HG03025 (cell line): ENCODE measurements around the gene EMD.
A peak's percentile ranks its signal among the peaks of the same experiment; 100 is the strongest.
"Not testable (repeated sequence)": the region's sequence is repeated elsewhere in the genome, so short reads cannot be mapped to it uniquely, and the experiment has no call there.

Experiments used
- ATAC-seq: cut with Tn5 transposase; IDR thresholded peaks from one replicate; pipeline ENCODE4 v1.9.1; 2021; ENCODE audit warnings: mild to moderate bottlenecking, moderate library complexity; ENCODE audit not compliant: unreplicated experiment, low FRiP score

The EMD gene

DNA sequence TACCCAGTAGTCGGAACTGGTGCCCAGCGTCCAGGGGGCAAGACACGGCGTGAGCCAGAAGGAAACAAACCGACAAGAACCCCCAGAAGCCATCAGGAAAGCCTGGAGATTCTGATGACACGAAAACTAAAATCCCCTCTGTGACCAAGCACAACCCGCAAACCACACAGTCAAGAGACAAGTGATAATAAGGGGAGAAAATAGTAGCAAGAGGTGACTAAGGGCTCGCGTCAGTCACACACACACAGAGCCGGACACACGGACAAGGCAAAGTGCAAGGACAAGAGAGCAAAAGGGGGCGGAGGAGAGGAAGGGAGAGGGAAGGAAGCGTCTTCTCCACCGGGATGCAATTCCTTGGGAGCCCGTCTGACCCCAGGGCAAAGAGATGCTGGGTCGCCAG lies 9.6 kb downstream of the EMD start:
- not testable (repeated sequence) for ATAC-seq

DNA sequence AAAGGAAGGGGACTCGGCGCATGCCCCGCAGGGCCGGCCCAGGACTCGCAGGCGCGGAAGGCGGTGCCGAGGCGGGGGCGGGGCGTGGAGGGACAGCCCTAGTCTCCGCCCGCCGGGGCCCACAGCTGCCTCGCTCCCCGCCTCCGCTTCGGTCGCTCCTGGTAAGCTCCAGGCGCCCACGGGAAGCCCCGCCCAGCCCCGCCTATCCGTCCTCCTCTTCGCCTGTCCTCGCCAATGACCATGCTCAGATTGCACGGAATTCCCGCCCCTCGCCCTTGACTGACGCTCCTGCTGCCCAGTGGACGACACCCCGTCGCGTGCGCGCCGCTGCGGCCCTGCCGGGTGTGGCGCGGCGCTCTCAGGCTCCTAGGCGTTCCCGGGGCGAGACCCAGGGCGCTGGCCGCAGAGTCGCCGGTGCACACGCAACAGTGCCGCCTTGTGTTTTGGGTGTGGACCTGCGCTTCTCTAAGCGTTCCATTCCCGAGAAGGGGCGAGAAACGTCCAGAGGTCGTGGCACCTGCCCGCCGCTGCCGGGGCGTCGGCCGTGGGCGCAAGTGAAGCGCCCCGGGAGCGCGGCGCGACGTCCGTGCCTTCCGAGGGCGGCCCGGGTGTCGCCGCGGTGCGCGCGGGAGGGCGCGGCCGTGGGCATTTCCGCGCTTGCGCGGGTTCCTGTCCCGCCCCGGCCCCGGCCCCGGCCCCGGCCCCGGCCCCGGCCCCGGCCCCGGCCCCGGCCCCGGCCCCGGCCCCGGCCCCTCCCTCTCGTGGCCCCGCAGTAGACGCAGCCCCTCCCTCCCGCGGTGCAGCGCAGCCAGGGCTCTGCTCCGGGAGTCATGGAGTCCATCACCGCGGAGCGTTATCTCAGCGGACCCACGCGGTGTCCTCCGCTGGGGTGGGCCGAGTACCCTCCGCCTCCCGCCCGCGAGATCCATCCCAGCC lies 11.0 kb downstream of the EMD start:
- peak; percentile 53 for ATAC-seq

DNA sequence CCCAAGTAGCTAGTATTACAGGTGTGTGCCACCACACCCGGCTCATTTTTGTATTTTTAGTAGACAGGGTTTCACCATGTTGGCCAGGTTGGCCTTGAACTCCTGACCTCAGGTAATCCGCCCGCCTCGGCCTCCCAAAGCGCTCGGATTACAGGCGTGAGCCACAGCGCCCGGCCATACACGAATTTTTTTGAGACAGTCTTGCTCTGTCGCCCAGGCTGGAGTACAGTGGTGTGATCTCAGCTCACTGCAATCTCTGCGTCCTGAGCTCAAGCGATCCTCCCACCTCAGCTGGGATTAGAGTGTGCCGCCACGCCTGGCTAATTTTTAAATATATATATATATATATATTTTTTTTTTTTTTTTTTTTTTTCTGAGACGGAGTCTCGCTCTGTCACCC lies 17.3 kb downstream of the EMD start:
- ATAC-seq, result not testable (repeated sequence)

DNA sequence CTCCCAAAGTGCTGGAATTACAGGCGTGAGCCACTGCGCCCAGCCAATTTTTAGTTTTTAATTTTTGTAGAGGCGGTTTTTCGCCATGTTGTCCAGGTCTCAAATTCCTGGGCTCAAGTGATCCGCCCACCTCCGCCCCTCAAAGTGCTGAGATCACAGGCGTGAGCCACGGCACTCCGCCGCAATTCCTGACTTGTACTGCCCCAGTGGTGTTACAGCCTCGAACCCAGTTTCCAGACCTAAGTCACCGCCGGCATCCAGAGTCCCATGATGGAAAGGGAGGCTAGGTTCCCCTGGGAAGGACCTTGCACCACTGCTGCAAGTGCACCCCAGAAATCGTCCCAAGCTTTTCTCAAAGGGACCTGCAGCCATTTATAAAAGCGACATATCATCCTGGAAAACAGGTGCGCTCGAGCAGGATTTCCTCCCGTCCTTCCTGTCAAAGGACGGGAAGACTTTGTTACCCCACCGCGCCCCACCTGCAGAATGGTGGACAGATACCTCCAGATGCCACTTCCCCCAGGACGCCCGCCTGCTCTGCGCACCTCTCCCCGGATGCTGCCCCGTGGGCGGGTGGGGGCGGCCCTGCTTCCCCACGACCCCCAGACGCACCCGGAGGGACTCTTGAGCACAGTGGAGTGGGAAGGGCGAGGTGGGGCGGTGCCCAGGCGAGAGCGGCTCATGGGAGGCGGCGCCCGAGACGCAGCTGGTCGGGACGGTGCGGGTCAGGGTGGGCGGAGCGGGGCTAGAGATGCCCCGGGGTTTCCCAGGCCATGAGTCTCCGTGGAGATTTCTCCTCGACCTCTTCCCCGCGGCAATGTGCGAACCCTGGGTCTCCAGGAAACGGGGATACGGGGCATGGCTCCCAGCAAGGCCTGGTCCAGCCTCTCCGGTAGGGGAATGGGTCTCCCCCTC lies 18.1 kb downstream of the EMD start:
- ATAC-seq, result peak; percentile 32

DNA sequence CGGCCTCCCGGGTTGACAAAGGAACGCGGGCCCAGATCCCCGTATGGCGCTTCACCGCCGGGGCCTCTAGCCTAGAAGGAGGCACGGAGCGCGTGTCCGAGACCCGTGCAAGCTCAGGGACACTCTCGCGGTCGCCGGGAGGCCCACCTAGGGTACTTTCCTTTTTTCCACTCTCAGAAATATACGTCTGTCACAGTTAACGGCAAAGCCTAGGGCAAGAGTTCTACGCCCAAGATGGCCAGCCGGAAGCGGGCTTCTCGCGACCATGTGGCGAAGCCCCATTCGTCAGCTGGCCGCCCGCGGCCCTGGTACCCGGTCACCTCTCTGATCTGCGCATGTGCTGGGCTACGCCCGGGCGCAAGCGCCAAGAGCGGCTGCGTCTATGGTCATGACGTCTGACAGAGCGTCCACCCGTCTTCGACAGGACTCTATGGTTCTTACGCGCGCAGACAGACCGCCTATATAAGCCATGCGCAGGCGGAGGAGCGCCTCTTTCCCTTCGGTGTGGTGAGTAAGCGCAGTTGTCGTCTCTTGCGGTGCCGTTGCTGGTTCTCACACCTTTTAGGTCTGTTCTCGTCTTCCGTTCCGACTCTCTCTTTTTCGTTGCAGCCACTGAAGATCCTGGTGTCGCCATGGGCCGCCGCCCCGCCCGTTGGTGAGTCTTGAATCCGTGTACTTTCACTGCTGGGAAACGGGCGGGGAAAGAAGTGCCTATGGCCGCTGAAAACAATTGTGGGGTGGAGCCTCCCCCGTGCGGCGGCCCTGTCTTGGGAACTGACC lies 19.0 kb downstream of the EMD start, which contains the start of gene RPL10:
Gene RPL10 (plus strand): TSS at position 490 of the 780 bp plus-strand sequence. CDS start 143 bp downstream, at position 633.
- ATAC-seq, result peak; percentile 73

DNA sequence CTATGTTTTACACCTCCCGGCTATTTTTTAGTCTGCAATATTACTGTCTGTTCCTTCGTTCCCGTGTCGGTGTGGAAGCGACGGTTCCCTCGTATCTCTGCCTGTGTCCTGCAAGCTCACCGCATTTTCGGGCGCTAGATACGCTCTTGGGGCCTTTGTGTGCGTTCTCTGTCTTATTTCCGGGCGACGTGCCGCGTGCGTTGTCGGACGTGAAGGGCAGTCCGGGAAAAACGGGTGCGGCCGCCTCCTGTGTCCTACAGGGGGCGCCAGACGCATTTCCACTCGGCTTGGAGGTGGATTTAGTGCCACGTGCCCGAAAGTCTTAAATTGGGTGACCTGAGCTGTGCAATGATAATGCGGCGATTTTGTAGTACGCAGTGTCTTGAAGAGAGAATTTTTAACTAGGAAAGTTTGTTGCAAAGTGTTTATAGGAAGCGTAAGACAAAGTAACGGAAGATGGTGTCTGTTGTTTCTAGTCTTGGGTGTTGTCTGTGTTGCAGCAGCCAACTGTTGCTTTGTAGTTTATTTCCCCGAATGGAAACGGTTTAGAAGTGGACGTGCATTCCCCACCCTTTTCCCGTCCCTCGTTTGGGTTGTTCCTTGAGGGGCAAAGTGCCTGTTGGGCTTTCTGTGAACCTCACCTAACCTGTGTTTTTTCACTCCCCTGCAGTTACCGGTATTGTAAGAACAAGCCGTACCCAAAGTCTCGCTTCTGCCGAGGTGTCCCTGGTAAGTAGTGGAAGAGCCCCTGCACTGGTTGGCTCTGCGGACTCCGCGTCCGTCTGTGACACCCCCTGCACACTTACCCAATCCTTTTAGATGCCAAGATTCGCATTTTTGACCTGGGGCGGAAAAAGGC lies 19.8 kb downstream of the EMD start:
- ATAC-seq, result peak; percentile 35

DNA sequence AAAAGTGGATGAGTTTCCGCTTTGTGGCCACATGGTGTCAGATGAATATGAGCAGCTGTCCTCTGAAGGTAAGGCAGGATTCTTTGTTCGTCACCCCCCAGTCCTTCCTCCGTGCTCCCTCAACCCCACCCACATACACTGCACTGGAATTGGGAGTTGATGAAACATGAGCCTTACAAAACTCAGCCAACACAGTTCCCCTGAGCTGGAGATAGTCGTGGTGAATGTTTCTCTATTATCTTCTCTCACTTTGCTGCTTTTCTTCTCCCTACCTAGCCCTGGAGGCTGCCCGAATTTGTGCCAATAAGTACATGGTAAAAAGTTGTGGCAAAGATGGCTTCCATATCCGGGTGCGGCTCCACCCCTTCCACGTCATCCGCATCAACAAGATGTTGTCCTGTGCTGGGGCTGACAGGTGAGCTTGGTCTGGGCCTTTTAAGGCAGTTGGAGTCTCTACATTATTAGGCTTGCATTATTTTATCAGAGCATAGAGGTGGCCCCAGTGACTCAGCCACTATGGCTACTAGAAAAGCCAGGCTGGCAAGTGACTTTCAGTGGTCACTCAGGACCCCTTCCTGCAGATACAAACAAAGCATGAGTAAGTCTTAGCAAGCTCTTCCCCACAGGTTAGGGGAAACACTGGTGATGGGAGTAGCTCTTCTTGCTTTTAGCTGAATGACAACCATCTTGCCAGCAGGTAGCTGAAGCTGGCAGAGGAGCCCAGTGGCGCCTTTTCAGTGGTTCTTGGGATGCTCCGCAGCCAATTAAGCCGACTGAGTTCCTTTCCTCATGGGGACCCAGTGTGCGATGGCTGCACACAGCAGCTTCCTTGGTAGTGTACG lies 20.7 kb downstream of the EMD start:
- no peak for ATAC-seq

DNA sequence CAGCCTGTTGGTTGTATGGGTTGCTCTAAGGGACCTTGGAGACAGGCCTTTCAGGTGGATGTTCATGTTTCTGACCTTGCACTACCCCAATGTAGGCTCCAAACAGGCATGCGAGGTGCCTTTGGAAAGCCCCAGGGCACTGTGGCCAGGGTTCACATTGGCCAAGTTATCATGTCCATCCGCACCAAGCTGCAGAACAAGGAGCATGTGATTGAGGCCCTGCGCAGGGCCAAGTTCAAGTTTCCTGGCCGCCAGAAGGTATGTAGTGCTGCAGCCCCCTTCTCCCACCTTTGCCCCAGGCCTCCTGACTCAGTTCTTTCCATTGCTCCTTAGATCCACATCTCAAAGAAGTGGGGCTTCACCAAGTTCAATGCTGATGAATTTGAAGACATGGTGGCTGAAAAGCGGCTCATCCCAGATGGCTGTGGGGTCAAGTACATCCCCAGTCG lies 21.3 kb downstream of the EMD start:
- ATAC-seq, result not testable (repeated sequence)

DNA sequence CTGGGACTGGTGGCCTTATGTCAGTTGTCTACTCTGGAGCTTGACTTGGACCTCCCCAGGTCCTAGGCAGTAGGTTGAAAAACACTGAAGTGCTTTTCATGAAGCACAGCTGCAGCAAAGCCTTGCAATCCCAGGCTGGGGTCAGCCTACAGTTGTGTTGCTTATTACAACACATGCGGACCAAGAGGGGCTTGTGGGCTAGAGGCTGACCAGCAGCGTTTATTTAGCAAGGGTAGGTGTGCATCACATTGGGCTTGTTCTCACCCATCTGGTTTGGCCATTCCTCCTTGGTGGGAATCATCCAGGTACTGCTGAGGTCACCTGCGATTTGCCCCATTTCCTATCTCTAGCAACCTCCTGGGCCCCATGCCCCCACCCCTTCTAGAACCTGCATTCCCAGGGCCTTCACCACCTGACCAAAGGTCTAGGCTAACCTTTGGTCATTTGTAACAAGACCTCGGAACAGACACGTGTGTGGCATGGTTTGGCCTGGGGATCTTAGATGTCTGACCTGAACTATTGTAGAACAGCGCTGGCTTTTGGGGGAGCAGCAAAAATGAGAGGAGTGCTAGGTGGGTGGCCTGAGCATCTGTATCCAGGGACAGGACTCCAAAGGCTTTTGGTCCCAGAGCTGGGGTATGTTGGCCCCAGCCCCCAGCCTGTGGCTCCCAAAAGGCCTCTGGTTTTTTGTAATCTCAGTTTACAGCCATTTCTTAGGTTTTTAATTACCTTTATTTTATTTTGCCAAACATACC lies 22.1 kb downstream of the EMD start:
- no peak for ATAC-seq

DNA sequence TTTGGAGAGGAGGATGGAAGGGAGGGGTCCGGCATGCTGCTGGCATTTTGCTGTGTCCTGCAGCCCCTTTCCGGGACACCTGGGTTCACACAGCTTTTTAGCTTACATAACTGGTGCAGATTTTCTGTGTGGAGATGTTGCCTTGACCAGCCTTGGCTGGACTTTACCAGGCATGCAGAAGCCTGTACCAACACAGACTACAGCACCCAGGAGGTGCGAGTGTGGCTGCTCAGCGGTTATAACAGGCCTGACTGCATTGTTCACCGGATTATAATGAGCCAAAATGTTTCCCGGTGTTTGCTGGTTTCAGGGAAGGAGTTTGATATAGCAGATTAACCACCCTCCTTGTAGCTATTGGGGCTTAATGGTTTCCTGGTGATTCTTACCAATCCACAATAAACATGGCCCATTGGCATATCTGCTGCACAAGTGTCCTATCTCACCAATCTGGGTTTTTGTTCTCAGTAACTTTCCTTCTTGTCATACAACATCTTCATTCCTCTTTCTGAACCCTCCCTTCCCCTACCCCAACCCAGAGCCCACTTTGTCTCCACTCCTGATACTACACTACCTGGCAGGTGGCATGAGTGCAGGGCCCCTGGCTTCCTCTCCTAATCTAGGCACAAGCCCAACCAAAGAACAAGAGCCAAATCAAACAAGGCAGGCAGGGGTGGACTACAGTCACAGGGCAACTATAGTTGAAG lies 23.0 kb downstream of the EMD start:
- ATAC-seq, result no peak

DNA sequence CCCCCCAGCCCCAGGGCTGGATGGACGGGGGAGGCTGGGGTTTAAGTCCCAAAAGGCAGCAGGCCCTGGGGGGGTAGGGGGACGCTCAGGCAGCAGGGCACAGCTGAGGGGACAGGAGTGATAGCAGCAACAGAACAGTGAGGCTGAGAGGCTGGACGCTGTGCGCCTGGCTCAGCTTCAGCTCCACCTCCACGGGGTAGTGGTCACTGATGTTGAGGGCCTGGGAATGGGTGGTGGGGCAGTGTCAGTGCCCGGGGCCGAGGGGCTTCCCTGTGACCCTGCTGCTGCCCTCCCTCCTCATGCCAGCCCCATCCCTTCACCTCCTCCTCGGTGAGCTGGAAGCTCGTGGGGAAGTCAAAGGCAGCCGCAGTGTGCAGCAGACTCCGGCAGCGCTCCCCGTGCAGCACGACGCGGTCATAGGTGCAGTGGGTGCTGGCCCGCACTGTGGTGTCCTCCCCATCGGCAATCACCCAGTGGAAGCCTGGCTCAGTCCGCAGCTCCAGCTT lies 23.6 kb downstream of the EMD start:
- no peak for ATAC-seq

DNA sequence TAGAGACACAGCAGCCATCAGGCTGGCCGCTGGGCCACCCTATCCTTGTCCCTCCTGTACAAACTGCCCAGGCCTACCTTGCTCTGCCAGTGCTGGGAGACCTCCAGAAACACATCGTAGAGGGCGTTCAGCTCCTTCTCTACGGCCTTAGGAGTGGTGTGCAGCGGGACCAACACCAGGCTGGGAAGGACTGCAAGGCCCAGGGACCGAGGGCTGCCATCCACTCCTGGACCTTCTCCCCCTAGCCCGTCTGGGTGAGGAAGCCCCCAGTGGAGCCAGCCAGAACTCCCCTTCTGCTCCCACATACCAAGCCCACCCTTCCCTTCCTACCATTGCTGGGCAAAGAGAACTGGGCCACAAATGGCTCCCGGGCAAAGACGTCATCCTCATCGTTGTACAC lies 24.1 kb downstream of the EMD start:
- no peak for ATAC-seq

DNA sequence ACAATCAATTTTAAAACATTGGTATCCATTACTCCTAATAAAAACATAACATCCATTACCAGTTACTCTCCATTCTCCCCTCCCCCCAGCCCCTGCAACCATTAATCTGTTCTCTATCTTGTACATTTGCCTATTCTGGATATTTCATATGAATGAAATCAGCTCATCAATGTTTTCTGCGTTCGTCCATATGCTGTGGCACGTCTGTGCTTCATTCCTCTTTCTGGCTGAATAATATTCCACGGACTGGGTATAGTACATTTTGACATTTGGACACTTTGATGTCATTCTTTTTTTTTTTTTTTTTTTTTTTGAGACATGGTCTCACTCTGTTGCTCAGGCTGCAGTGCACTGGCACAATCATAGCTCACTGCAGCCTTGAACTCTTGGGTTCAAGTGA lies 24.8 kb downstream of the EMD start:
- ATAC-seq, result no peak

DNA sequence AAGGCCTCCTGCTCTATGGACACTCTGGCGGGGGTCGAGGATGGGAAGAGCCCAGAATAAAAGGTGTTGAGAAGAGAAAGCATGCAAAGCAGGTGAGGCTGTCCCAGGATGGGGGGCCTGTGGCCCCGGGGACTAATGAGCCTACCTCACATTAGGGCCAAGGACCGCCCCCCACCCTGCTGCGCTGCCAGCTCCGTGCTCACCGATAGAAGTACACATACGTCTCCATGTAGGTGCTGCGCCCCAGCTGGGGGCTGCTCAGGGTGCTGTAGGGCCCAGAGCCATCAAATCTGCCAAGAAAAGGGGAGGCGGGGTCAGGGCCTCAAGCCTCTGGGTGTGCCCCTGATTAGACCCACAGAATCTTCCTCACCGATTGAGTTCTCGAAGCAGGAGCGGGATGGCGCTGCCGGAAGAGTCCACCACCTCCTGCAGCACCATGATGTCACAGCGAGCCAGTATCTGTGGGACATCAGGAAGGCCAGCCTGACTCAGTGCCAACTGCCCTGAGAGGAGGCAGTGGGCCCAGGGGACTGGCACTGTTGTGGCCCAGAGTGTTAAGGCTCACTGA lies 25.6 kb downstream of the EMD start:
- no peak for ATAC-seq

DNA sequence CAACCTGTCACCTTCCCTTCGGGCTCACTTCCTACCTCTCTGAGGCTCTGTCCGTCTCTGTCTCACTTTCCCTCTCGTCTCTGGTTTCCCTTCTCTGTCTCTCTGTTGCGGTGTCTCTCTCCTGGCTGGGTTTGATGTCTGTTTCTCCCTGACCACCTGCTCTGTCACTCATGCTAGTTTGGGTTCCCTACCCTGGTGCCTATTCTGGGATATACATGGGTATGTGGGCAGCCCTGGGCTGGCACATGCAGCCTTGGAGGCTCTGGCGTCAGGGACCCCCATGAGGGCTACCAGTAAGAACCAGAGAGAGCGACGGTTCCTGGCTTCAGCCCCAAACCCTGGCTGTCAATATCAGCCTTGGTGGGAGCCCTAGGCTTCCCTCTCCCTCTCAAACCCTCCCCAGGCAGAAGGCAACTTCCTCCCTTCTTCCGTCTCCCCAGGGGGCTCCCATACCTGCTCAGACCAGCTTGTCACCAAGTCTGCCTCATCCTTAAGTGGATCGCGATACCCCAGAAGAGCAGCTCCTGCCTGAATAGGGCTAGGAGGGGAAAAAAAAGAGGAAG lies 29.6 kb downstream of the EMD start:
- ATAC-seq, result no peak

DNA sequence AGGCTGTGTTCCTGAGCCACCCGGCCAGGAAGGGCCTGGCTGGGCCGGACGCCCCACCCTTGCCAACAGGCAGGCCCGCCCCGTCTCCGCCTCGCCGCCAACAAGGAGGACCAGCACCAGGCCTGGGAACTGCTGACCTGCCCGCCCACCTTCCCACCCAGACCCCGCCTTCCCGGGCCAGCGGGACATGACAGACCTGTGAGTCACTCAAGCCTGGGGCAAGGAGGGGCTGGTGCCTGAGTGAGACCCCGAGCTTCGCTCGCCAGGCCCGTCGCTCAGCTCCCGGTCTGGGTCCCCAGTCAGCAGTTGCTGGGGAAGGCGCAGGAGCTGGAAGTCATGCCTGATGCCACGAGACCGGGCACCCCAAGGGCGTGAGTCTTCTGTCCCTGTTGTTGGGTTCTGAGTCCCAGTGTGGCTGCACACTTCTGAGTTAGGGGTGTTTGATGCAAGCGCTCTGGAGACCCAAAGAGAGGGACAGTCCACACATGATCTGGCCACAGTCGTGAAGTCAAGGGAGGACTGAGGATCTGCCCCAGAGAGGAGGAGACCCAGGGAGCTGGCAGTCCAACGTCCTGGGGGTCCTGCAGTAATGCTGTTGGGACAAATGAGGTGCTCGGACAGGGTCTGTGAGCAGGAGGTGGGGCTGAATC lies 30.3 kb downstream of the EMD start, which contains the start of gene DNASE1L1:
Gene DNASE1L1 (minus strand): TSS at position 33 of the 650 bp plus-strand sequence. CDS start 3,686 bp downstream, outside the sequence.
- ATAC-seq, result no peak
